Natural killer cell treated with Interleukin-12 subunit alpha and Interleukin-12 subunit beta and Interleukin-15 and Interleukin-18, amount 100 ng/mL, for 72 hours (primary cell): ENCODE results near the gene CHKA. TPM values are rescaled to one million over a fixed set of nuclear protein-coding genes. Genes with fewer than 3 reads are reported as not detected.

ENCODE experiments used
- ATAC-seq, 2 donors: fragments of 150-1000 bp; cut with Tn5 transposase in 1 of 2; sonication (Bioruptor Pico), chemical (Tn5 transposase) in 1 of 2; 2 replicates each; pipeline ENCODE4 v1.10.0; 2021
- DNase-seq: peaks from one replicate; pipeline ENCODE4 v3.0.0; 2022; ENCODE audit warnings: low spot score
- H3K27ac Mint-ChIP-seq, 2 donors: 1 replicate in 1 of 2; 2 replicates in 1 of 2; pipeline ENCODE4 v1.8.0; 2022; ENCODE audit warnings: mixed read lengths in 2 of 2, mild to moderate bottlenecking in 1 of 2, moderate library complexity in 1 of 2
- H3K27me3 Mint-ChIP-seq, 2 donors: 1 replicate in 1 of 2; 2 replicates in 1 of 2; pipeline ENCODE4 v1.8.0; 2022; ENCODE audit warnings: mixed read lengths in 2 of 2
- H3K36me3 Mint-ChIP-seq: one replicate; pipeline ENCODE4 v1.8.0; 2022; ENCODE audit warnings: mixed read lengths
- H3K4me1 Mint-ChIP-seq, 2 donors: 1 replicate in 1 of 2; 2 replicates in 1 of 2; pipeline ENCODE4 v1.8.0; 2022; ENCODE audit warnings: low read depth in 2 of 2, mixed read lengths in 2 of 2, mild to moderate bottlenecking in 1 of 2
- H3K4me3 Mint-ChIP-seq: one replicate; pipeline ENCODE4 v1.8.0; 2022; ENCODE audit warnings: mixed read lengths
- H3K9me3 Mint-ChIP-seq: 2 replicates; pipeline ENCODE4 v1.8.0; 2022; ENCODE audit warnings: mixed read lengths
- total RNA-seq, 2 donors: library from RNA; stranded (reverse); gene quantifications; one replicate each; pipeline ENCODE4 v1.2.3, GENCODE V29; 2022

CHKA gene
- total RNA-seq, result 10 to 100 TPM; 10.6 to 34.9 TPM

- peak; percentile 97 to 98 for ATAC-seq
- peaks cover 3 to 9% of the 10 kb centered on the region in 2 donors for H3K4me1 Mint-ChIP-seq
- H3K4me3 Mint-ChIP-seq, result peak within 1 kb of the TSS; percentile 86
- no peaks in the 10 kb centered on the region for H3K36me3 Mint-ChIP-seq
- no peaks in the 10 kb centered on the region for H3K9me3 Mint-ChIP-seq
- peak within 1 kb of the TSS; percentile 70 to 74 for H3K27ac Mint-ChIP-seq
- peak; percentile 96 for DNase-seq
- no peaks in the 10 kb centered on the region for H3K27me3 Mint-ChIP-seq
These were observed at the start of gene CHKA for GRCh38 chr11:68121067-68121899. CHKA (minus strand) TSS chr11:68121388; CDS start chr11:68121177, 211 bp downstream.

DNA sequence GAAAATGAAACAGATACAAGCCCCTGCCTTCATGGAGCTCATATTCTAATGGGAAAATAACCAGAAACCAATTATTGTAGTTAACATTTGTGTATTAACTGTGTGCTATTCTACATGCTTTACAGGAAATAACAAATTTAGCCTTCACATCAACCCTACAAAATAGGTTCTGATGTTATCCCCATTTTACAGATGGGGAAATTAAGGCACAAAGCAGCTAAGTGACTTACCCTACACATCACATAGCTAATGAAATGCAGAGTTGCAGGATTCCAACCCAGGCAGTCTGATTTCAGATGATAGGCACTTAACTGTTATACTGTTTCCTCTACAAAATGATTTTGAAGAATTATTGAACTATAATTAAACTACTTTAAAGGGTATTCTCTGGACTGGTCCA lies 48.3 kb upstream of the CHKA start:
- H3K36me3 Mint-ChIP-seq, result peaks cover 19% of the 10 kb centered on the region
- DNase-seq (no peak), ATAC-seq (no peak)
- no peak overlapping the region for H3K27ac Mint-ChIP-seq
- H3K9me3 Mint-ChIP-seq, result no peaks in the 10 kb centered on the region
- no peaks in the 10 kb centered on the region for H3K4me1 Mint-ChIP-seq
- no peak overlapping the region for H3K4me3 Mint-ChIP-seq
- H3K27me3 Mint-ChIP-seq, result no peaks in the 10 kb centered on the region

DNA sequence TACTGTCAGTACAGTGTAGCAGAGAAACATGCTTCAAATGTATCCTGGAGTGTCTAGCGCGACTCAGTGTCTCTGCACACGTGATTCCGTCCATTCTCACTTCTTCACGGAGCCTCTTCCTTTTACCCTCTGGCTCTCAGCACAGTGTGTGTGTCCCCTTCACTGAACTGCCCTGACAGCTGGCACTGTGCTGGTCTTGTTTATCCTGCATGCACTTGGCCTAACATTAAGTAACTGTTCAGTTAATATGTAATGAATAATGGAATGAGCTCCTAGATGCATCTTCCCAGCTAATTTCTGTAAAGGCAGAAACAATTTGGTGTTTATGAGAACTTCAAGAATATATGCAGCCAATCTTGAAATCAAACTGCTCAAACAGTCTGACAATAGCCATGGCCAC lies 47.5 kb upstream of the CHKA start:
- DNase-seq, result no peak
- ATAC-seq, result no peak
- no peaks in the 10 kb centered on the region for H3K9me3 Mint-ChIP-seq
- no peak overlapping the region for H3K4me3 Mint-ChIP-seq
- H3K27ac Mint-ChIP-seq, result no peak overlapping the region
- no peaks in the 10 kb centered on the region for H3K27me3 Mint-ChIP-seq
- H3K36me3 Mint-ChIP-seq, result peaks cover 19% of the 10 kb centered on the region
- H3K4me1 Mint-ChIP-seq, result no peaks in the 10 kb centered on the region

DNA sequence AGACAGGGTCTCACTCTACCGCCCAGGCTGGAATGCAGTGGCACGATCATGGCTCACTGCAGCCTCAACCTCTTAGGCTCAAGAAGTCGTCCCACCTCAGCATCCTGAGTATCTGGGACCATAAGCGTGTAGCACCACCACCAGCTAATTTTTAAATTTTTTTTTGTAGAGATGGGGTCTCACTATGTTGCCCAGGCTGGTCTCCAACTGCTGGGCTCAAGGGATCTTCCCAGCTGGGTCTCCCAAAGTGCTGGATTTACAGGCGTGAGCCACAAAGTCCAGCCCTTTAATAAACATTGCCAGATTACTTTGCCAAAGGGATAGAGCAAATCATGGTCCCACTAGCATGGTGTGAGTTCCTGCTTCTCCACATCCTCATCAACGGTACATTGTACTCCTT lies 46.3 kb upstream of the CHKA start:
- H3K27me3 Mint-ChIP-seq, result no peaks in the 10 kb centered on the region
- H3K9me3 Mint-ChIP-seq, result no peaks in the 10 kb centered on the region
- ATAC-seq (no peak), DNase-seq (no peak)
- H3K4me3 Mint-ChIP-seq, result no peak overlapping the region
- no peak overlapping the region for H3K27ac Mint-ChIP-seq
- H3K36me3 Mint-ChIP-seq, result peaks cover 19% of the 10 kb centered on the region
- H3K4me1 Mint-ChIP-seq, result no peaks in the 10 kb centered on the region

- H3K27ac Mint-ChIP-seq, result no peak overlapping the region
- no peak for DNase-seq
- no peaks in the 10 kb centered on the region for H3K27me3 Mint-ChIP-seq
- no peak overlapping the region for H3K4me3 Mint-ChIP-seq
- no peak for ATAC-seq
- H3K36me3 Mint-ChIP-seq, result peaks cover 19% of the 10 kb centered on the region
- H3K9me3 Mint-ChIP-seq, result no peaks in the 10 kb centered on the region
- no peaks in the 10 kb centered on the region for H3K4me1 Mint-ChIP-seq
These were observed 45.8 kb upstream of the CHKA start for GRCh38 chr11:68166969-68167368.

GRCh38 chr11:68165601-68166000 lies 44.4 kb upstream of the CHKA start:
- H3K4me3 Mint-ChIP-seq, result no peak overlapping the region
- H3K4me1 Mint-ChIP-seq, result no peaks in the 10 kb centered on the region
- ATAC-seq (no peak), DNase-seq (no peak)
- no peaks in the 10 kb centered on the region for H3K27me3 Mint-ChIP-seq
- peaks cover 19% of the 10 kb centered on the region for H3K36me3 Mint-ChIP-seq
- H3K27ac Mint-ChIP-seq, result no peak overlapping the region
- no peaks in the 10 kb centered on the region for H3K9me3 Mint-ChIP-seq

DNA sequence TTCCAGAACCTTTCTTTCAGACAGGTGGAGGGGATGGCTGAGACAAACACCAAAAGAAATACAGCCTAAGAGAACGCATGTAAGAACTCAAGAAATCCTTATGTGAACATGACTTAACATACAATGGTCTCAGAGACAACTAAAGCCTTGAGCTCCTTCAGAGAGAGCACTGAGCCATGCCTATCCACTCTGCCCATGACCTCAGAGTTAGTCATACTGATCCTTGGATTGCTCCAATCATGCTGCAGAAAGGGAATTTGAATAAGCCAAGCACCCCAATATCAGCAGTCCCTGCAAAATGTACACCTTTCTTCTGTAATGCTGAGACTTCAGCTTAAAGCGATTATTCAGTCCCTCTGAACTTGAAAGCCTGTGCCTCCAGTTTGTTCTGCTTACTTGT lies 43.2 kb upstream of the CHKA start:
- no peaks in the 10 kb centered on the region for H3K27me3 Mint-ChIP-seq
- no peak for ATAC-seq
- no peaks in the 10 kb centered on the region for H3K4me1 Mint-ChIP-seq
- H3K9me3 Mint-ChIP-seq, result no peaks in the 10 kb centered on the region
- peaks cover 12% of the 10 kb centered on the region for H3K36me3 Mint-ChIP-seq
- H3K27ac Mint-ChIP-seq, result no peak overlapping the region
- H3K4me3 Mint-ChIP-seq, result no peak overlapping the region
- DNase-seq, result no peak

DNA sequence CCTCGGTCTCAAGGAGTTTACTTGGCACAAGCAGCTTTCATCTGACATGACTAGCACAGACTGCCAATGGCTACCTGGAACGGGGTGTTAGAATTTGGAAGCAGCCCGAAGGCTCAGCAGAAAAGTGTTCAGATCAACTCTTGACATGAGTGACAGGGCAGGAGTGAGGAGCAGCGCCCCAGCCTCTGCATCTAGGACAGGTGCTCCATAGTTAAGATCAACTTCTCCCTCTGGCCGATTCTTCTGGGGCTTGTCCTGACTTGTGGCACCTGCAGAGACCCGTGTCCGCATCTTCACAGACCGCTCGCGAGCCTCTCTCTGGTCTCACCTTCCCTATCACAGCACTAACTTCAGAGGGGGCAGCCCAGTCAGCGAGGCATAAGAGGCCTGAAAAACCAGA lies 42.5 kb upstream of the CHKA start:
- Mint-ChIP-seq H3K36me3 (peaks cover 9% of the 10 kb centered on the region), H3K9me3 (no peaks in the 10 kb centered on the region), H3K4me3 (no peak overlapping the region), H3K27ac (no peak overlapping the region), H3K27me3 (no peaks in the 10 kb centered on the region), H3K4me1 (no peaks in the 10 kb centered on the region)
- DNase-seq (no peak), ATAC-seq (no peak)

DNA sequence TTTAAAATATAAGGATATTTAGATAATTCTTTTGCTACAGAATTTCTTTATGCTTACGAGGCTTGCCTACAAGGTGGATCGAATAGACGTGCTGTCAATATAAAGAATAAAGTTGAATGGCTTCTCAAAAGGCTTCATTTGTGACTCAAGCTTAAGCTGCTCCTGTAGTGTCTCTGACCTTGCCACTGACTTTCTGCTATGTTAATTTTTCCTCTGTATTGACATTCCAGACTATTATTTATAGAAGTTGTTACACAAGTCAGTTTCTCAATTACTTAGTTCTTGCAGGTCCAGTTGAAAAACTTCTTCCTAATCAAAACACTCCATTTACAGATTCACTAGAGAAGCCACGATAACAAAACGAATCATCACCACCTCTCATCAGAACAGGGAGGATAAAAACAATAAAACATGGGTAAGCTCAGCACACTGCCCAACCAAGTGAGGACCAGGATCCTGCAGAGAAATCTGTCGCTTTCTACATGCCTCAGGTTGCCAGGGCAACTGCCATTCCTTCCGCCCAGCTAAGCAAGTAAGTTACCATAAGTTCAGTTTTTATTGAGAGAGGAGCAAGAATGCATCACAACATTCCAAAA lies 39.0 kb upstream of the CHKA start:
- no peaks in the 10 kb centered on the region for H3K36me3 Mint-ChIP-seq
- DNase-seq (no peak), ATAC-seq (no peak)
- no peak overlapping the region for H3K4me3 Mint-ChIP-seq
- H3K4me1 Mint-ChIP-seq, result no peaks in the 10 kb centered on the region
- H3K9me3 Mint-ChIP-seq, result no peaks in the 10 kb centered on the region
- H3K27me3 Mint-ChIP-seq, result no peaks in the 10 kb centered on the region
- no peak overlapping the region for H3K27ac Mint-ChIP-seq

DNA sequence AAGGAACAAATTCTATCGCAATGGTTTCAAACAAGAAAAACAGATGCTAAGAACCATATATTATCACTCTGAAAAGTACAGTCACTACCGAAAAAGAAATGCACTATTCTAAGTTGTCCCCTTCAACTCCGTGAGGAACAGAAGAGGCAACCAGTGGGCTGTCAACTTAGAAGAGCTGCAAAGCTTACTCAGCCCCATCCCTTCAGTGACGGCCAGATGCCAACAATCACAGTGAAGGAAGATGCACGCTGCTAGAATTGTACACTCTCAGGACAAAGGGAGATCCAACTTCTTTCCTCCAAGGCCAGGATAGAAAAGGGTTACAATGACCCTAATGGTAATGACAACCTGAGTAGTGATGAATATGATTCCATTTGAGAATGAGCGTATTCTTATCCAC lies 38.5 kb upstream of the CHKA start:
- ATAC-seq (no peak), DNase-seq (no peak)

DNA sequence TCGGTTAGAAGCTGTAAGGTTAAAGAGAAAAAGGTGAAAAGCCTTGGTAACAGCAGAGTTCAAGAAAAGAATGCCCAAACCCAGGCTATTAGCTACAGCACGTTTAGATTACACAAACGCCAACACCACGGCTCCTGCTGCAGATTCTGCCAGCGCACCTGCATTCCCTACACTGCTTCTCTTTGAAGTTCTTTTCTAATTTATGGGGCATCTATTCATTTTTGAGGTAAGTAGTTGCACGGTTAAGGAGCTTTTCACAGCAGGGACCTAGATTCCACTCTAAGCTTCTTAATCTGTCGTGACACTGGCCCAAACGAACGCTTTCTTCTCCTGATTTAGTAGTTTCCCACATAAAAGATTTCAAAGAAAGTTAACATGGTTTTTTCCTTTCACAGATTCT lies 38.0 kb upstream of the CHKA start:
- DNase-seq (no peak), ATAC-seq (no peak)
- Mint-ChIP-seq H3K9me3 (no peaks in the 10 kb centered on the region), H3K27ac (no peak overlapping the region), H3K36me3 (no peaks in the 10 kb centered on the region), H3K27me3 (no peaks in the 10 kb centered on the region), H3K4me3 (no peak overlapping the region), H3K4me1 (no peaks in the 10 kb centered on the region)

More for the DNA sequence above, 38.5 kb upstream of the CHKA start:
- Mint-ChIP-seq H3K27ac (no peak overlapping the region), H3K27me3 (no peaks in the 10 kb centered on the region), H3K9me3 (no peaks in the 10 kb centered on the region), H3K36me3 (no peaks in the 10 kb centered on the region), H3K4me1 (no peaks in the 10 kb centered on the region), H3K4me3 (no peak overlapping the region)

GRCh38 chr11:68158580-68158979 lies 37.4 kb upstream of the CHKA start:
- no peaks in the 10 kb centered on the region for H3K36me3 Mint-ChIP-seq
- DNase-seq (no peak), ATAC-seq (no peak)
- H3K9me3 Mint-ChIP-seq, result no peaks in the 10 kb centered on the region
- no peak overlapping the region for H3K4me3 Mint-ChIP-seq
- H3K27ac Mint-ChIP-seq, result no peak overlapping the region
- H3K4me1 Mint-ChIP-seq, result no peaks in the 10 kb centered on the region
- no peaks in the 10 kb centered on the region for H3K27me3 Mint-ChIP-seq

DNA sequence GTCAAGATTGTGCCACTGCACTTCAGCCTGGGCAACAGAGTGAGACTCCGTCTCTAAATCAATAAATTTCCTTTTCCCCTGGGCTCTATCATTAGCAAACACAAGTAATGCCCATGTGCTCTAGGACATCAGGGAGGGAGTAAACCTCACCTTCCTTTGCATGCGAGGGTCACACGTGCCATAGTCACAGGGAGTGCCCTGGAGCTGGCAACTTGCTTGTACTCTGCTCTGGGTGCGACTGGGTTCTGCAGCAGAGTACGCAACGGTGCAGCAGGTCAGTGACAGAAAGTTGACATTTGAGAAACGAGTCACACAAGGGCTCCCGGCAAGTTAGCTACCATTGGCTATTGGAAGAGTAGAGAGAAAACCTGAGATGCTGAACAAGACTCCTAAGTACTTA lies 32.6 kb upstream of the CHKA start:
- H3K36me3 Mint-ChIP-seq, result no peaks in the 10 kb centered on the region
- no peaks in the 10 kb centered on the region for H3K27me3 Mint-ChIP-seq
- DNase-seq (no peak), ATAC-seq (no peak)
- H3K9me3 Mint-ChIP-seq, result no peaks in the 10 kb centered on the region
- H3K27ac Mint-ChIP-seq, result no peak overlapping the region
- H3K4me3 Mint-ChIP-seq, result no peak overlapping the region
- H3K4me1 Mint-ChIP-seq, result peaks cover 0 to 7% of the 10 kb centered on the region in 2 donors

DNA sequence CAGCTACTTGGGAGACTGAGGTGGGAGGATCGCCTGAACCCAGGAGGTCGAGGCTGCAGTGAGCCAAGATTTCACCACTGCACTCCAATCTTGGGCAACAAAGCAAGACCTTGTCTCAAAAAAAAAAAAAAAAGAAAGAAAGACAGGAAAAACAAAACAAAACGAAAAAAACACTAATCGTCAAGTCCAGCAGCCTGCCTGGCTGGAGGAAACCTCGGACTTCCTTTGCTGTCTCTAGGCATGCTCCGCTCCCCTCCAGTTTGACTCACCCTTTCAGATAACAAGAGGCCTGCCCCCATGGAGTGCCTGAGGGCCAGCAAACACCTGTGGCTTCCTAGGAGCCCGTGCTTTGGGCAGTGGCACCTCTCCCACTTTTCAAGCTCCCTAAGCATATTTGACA lies 28.8 kb upstream of the CHKA start:
- no peak for ATAC-seq
- Mint-ChIP-seq H3K27me3 (peaks cover 0 to 4% of the 10 kb centered on the region in 2 donors), H3K4me1 (peaks cover 0 to 11% of the 10 kb centered on the region in 2 donors), H3K27ac (no peak overlapping the region), H3K4me3 (no peak overlapping the region), H3K36me3 (no peaks in the 10 kb centered on the region), H3K9me3 (no peaks in the 10 kb centered on the region)
- DNase-seq, result no peak
